ENCODE results near the gene SVOP.

SVOP gene

GRCh38 chr12:108881953-108882352, 138.9 kb downstream of the SVOP start:
- Histone ChIP-seq H3K79me1 (ENCODE audit: low read length) (peaks cover 3% of the 10 kb centered on the region), H3K4me1 (ENCODE audit: control insufficient read depth in 1 of 2, insufficient read depth in 2 of 2, low read length in 2 of 2) (peaks cover 0 to 4% of the 10 kb centered on the region in 2 experiments), H3K36me3 (ENCODE audit: control insufficient read depth in 1 of 2, insufficient read depth in 2 of 2, low read length in 2 of 2) (no peaks in the 10 kb centered on the region), H2AK5ac (ENCODE audit: low read length) (no peak overlapping the region), H4K91ac (ENCODE audit: low read depth, low read length) (no peak overlapping the region), H3K9me3 (ENCODE audit: insufficient read depth, low read depth, low read length) (peaks cover 2% of the 10 kb centered on the region), H3K4ac (ENCODE audit: low read depth, low read length) (no peak overlapping the region), H3K4me2 (ENCODE audit: low read length) (no peak overlapping the region), H2AFZ (ENCODE audit: insufficient read depth, low read length, poor library complexity) (no peak overlapping the region), H2BK12ac (ENCODE audit: low read length) (no peak overlapping the region), H3K27ac (ENCODE audit: low read depth, low read length) (no peak overlapping the region), H4K8ac (ENCODE audit: low read depth, low read length) (no peak overlapping the region), H3K9ac (ENCODE audit: low read length) (no peak overlapping the region), H2BK5ac (ENCODE audit: low read depth, low read length, poor library complexity) (no peak overlapping the region), H3K14ac (ENCODE audit: low read length) (no peak overlapping the region), H3K23ac (ENCODE audit: low read length) (no peak overlapping the region), H3K79me2 (ENCODE audit: control insufficient read depth, insufficient read depth, low read length, poor library complexity) (no peaks in the 10 kb centered on the region), H3K27me3 (ENCODE audit: insufficient read depth, low read length) (peaks cover 2% of the 10 kb centered on the region), H3K4me3 (ENCODE audit: low read depth, low read length) (no peak overlapping the region), H2BK120ac (ENCODE audit: insufficient read depth, low read length, poor library complexity) (no peak overlapping the region), H4K12ac (ENCODE audit: low read depth, low read length) (no peak overlapping the region), H3K18ac (ENCODE audit: low read length) (no peak overlapping the region)
- no peak for DNase-seq
- WGBS (ENCODE audit: extremely low coverage, insufficient coverage, insufficient read length) = no CpG with 5 or more reads among the region's 3 CpGs

- Histone ChIP-seq H3K4me2 (ENCODE audit: low read length) (no peak within 1 kb of the TSS), H3K4me3 (ENCODE audit: low read depth, low read length) (no peak within 1 kb of the TSS), H3K27me3 (ENCODE audit: insufficient read depth, low read length) (no peaks in the 10 kb centered on the region), H3K14ac (ENCODE audit: low read length) (no peak within 1 kb of the TSS), H3K36me3 (ENCODE audit: control insufficient read depth in 1 of 2, insufficient read depth in 2 of 2, low read length in 2 of 2) (no peaks in the 10 kb centered on the region), H4K91ac (ENCODE audit: low read depth, low read length) (no peak within 1 kb of the TSS), H3K27ac (ENCODE audit: low read depth, low read length) (no peak within 1 kb of the TSS), H2AK5ac (ENCODE audit: low read length) (no peak within 1 kb of the TSS), H2BK120ac (ENCODE audit: insufficient read depth, low read length, poor library complexity) (no peak within 1 kb of the TSS), H3K9ac (ENCODE audit: low read length) (no peak within 1 kb of the TSS), H3K4ac (ENCODE audit: low read depth, low read length) (no peak within 1 kb of the TSS), H2BK5ac (ENCODE audit: low read depth, low read length, poor library complexity) (no peak within 1 kb of the TSS), H3K79me2 (ENCODE audit: control insufficient read depth, insufficient read depth, low read length, poor library complexity) (no peaks in the 10 kb centered on the region), H2AFZ (ENCODE audit: insufficient read depth, low read length, poor library complexity) (no peak within 1 kb of the TSS), H4K12ac (ENCODE audit: low read depth, low read length) (no peak within 1 kb of the TSS), H3K79me1 (ENCODE audit: low read length) (peaks cover 3% of the 10 kb centered on the region), H3K18ac (ENCODE audit: low read length) (no peak within 1 kb of the TSS), H2BK12ac (ENCODE audit: low read length) (no peak within 1 kb of the TSS), H3K23ac (ENCODE audit: low read length) (no peak within 1 kb of the TSS), H4K8ac (ENCODE audit: low read depth, low read length) (no peak within 1 kb of the TSS), H3K4me1 (ENCODE audit: control insufficient read depth in 1 of 2, insufficient read depth in 2 of 2, low read length in 2 of 2) (peaks cover 0 to 4% of the 10 kb centered on the region in 2 experiments), H3K9me3 (ENCODE audit: insufficient read depth, low read depth, low read length) (no peaks in the 10 kb centered on the region)
- WGBS (ENCODE audit: extremely low coverage, insufficient coverage, insufficient read length) = no CpG with 5 or more reads among the region's 16 CpGs
- no peak for DNase-seq
These were observed 141.1 kb downstream of the SVOP start, which contains the start of gene DAO for GRCh38 chr12:108879615-108880254. Gene DAO (plus strand): TSS chr12:108880092. CDS start chr12:108885007, 4,915 bp downstream.

- H3K18ac ChIP-seq (ENCODE audit: low read length) = no peak overlapping the region
- no peak overlapping the region for H2AFZ ChIP-seq (ENCODE audit: insufficient read depth, low read length, poor library complexity)
- no peak overlapping the region for H3K4ac ChIP-seq (ENCODE audit: low read depth, low read length)
- no peak for DNase-seq
- H3K4me3 ChIP-seq (ENCODE audit: low read depth, low read length) = no peak overlapping the region
- no peak overlapping the region for H3K4me2 ChIP-seq (ENCODE audit: low read length)
- no peak overlapping the region for H4K12ac ChIP-seq (ENCODE audit: low read depth, low read length)
- H3K79me2 ChIP-seq (ENCODE audit: control insufficient read depth, insufficient read depth, low read length, poor library complexity) = no peaks in the 10 kb centered on the region
- no CpG with 5 or more reads among the region's 3 CpGs for WGBS (ENCODE audit: extremely low coverage, insufficient coverage, insufficient read length)
- no peaks in the 10 kb centered on the region for H3K79me1 ChIP-seq (ENCODE audit: low read length)
- no peak overlapping the region for H2AK5ac ChIP-seq (ENCODE audit: low read length)
- no peak overlapping the region for H4K8ac ChIP-seq (ENCODE audit: low read depth, low read length)
- no peak overlapping the region for H2BK5ac ChIP-seq (ENCODE audit: low read depth, low read length, poor library complexity)
- H3K4me1 ChIP-seq (ENCODE audit: control insufficient read depth in 1 of 2, insufficient read depth in 2 of 2, low read length in 2 of 2) = peaks cover 0 to 4% of the 10 kb centered on the region in 2 experiments
- H3K27ac ChIP-seq (ENCODE audit: low read depth, low read length) = no peak overlapping the region
- no peak overlapping the region for H2BK12ac ChIP-seq (ENCODE audit: low read length)
- no peak overlapping the region for H3K23ac ChIP-seq (ENCODE audit: low read length)
- H3K27me3 ChIP-seq (ENCODE audit: insufficient read depth, low read length) = no peaks in the 10 kb centered on the region
- no peak overlapping the region for H2BK120ac ChIP-seq (ENCODE audit: insufficient read depth, low read length, poor library complexity)
- H3K9ac ChIP-seq (ENCODE audit: low read length) = no peak overlapping the region
- no peak overlapping the region for H3K14ac ChIP-seq (ENCODE audit: low read length)
- H3K9me3 ChIP-seq (ENCODE audit: insufficient read depth, low read depth, low read length) = no peaks in the 10 kb centered on the region
- H3K36me3 ChIP-seq (ENCODE audit: control insufficient read depth in 1 of 2, insufficient read depth in 2 of 2, low read length in 2 of 2) = no peaks in the 10 kb centered on the region
- H4K91ac ChIP-seq (ENCODE audit: low read depth, low read length) = no peak overlapping the region
These were observed 144.3 kb downstream of the SVOP start for GRCh38 chr12:108876550-108876949.

GRCh38 chr12:108875682-108876361, 145.0 kb downstream of the SVOP start:
- Histone ChIP-seq H3K9me3 (ENCODE audit: insufficient read depth, low read depth, low read length) (no peaks in the 10 kb centered on the region), H3K9ac (ENCODE audit: low read length) (no peak overlapping the region), H3K4me1 (ENCODE audit: control insufficient read depth in 1 of 2, insufficient read depth in 2 of 2, low read length in 2 of 2) (peaks cover 0 to 4% of the 10 kb centered on the region in 2 experiments), H3K27me3 (ENCODE audit: insufficient read depth, low read length) (no peaks in the 10 kb centered on the region), H3K4me2 (ENCODE audit: low read length) (no peak overlapping the region), H3K79me2 (ENCODE audit: control insufficient read depth, insufficient read depth, low read length, poor library complexity) (no peaks in the 10 kb centered on the region), H3K4me3 (ENCODE audit: low read depth, low read length) (no peak overlapping the region), H3K79me1 (ENCODE audit: low read length) (no peaks in the 10 kb centered on the region), H2BK5ac (ENCODE audit: low read depth, low read length, poor library complexity) (no peak overlapping the region), H2AK5ac (ENCODE audit: low read length) (no peak overlapping the region), H2BK12ac (ENCODE audit: low read length) (no peak overlapping the region), H3K27ac (ENCODE audit: low read depth, low read length) (no peak overlapping the region), H3K14ac (ENCODE audit: low read length) (no peak overlapping the region), H3K4ac (ENCODE audit: low read depth, low read length) (no peak overlapping the region), H4K8ac (ENCODE audit: low read depth, low read length) (no peak overlapping the region), H3K18ac (ENCODE audit: low read length) (no peak overlapping the region), H2BK120ac (ENCODE audit: insufficient read depth, low read length, poor library complexity) (no peak overlapping the region), H4K91ac (ENCODE audit: low read depth, low read length) (no peak overlapping the region), H3K23ac (ENCODE audit: low read length) (no peak overlapping the region), H4K12ac (ENCODE audit: low read depth, low read length) (no peak overlapping the region), H3K36me3 (ENCODE audit: control insufficient read depth in 1 of 2, insufficient read depth in 2 of 2, low read length in 2 of 2) (no peaks in the 10 kb centered on the region), H2AFZ (ENCODE audit: insufficient read depth, low read length, poor library complexity) (no peak overlapping the region)
- no CpG with 5 or more reads among the region's 3 CpGs for WGBS (ENCODE audit: extremely low coverage, insufficient coverage, insufficient read length)
- no peak for DNase-seq
